ENCODE data around the gene MVB12B. TPM values are rescaled to one million over a fixed set of nuclear protein-coding genes. Genes with fewer than 3 reads are reported as not detected.

The MVB12B gene
- total and polyA plus RNA-seq, 2 of the 8 experiments (the other 6 are each of a cell fraction or from before 2014, with no cell fraction given) = 2.6 to 5.0 TPM

DNA sequence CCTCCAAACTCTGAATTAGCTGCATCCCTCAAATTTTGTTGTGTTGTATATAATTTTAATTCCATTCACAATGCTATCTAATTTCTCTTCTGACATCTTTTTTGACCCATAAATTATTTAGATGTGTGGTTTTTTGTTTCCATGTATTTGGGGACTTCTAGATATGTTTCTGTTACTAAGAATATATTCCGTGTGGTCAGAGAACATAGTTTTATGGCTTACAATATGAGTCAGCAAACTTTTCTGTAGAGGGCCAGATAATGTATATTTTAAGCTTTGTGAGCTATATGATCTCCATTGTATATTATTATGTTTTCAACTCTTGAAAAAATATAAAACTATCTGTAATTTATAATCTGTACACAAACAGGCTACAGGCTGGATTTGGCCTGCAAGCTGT, 33.4 kb downstream of the MVB12B start:
- no peak overlapping the region for H2AFZ ChIP-seq (ENCODE audit: low read length)
- CTCF ChIA-PET (ENCODE audit: partially characterized antibody) = no interaction called here

More for the DNA sequence above, 33.4 kb downstream of the MVB12B start:
- H3K4me2 ChIP-seq (ENCODE audit: insufficient read depth in 1 of 2, low read depth in 2 of 2, low read length in 2 of 2) = no peak overlapping the region
- POLR2A ChIA-PET (ENCODE audit: partially characterized antibody) = no interaction called here
- H4K8ac ChIP-seq (ENCODE audit: extremely low read depth, insufficient read depth, low read length) = no peak overlapping the region
- H2BK15ac ChIP-seq (ENCODE audit: low read length) = no peak overlapping the region
- H2BK5ac ChIP-seq (ENCODE audit: low read depth, low read length) = no peak overlapping the region
- H3K36me3 ChIP-seq (ENCODE audit: control insufficient read depth in 2 of 4, insufficient read depth in 4 of 4, low read length in 3 of 4) = peaks cover 0 to 3% (median 0%) of the 10 kb centered on the region in 4 experiments; a peak in 2 of 8 replicates
- no peaks in the 10 kb centered on the region for H3K79me2 ChIP-seq (ENCODE audit: control insufficient read depth in 1 of 2, insufficient read depth in 2 of 2, low read length in 2 of 2)
- peaks cover 0 to 8% of the 10 kb centered on the region in 2 experiments; a peak in 2 of 4 replicates for H3K9me3 ChIP-seq (ENCODE audit: insufficient read depth in 2 of 2, low read depth in 1 of 2, low read length in 1 of 2)
- H2BK120ac ChIP-seq (replicated peaks; ENCODE audit: low read depth, low read length) = no peak overlapping the region
- H3K27ac ChIP-seq (ENCODE audit: low read depth, low read length) = no peak overlapping the region
- DNase-seq (ENCODE audit: low read depth in 1 of 2, low spot score in 2 of 2) (no peak), FAIRE-seq (no peak)
- no peaks in the 10 kb centered on the region for H3K4me1 ChIP-seq (replicated peaks in 1 of 4; ENCODE audit: control insufficient read depth in 3 of 4, insufficient read depth in 4 of 4, low read length in 3 of 4)
- no peak overlapping the region for H3K18ac ChIP-seq (ENCODE audit: extremely low read depth, low read length)
- no peak overlapping the region for H4K5ac ChIP-seq (ENCODE audit: insufficient read length, low read depth, low read length)
- H3K56ac ChIP-seq (replicated peaks; ENCODE audit: insufficient read length, low read depth, low read length) = no peak overlapping the region
- 96% methylated on average over 1 of the region's 1 CpG; no CpG with 5 or more reads in 1 of the 2 experiments for WGBS, 2 experiments (ENCODE audit: extremely low coverage in 1 of 2, insufficient coverage in 1 of 2, insufficient read length in 1 of 2, insufficient replicate concordance in 2 of 2, low coverage in 1 of 2, low lambda C conversion rate in 2 of 2, missing lambda C conversion rate in 1 of 2)
- no peak overlapping the region for H2AK5ac ChIP-seq (ENCODE audit: low read depth, low read length)
- no peak overlapping the region for H3K4ac ChIP-seq (replicated peaks; ENCODE audit: insufficient read length, low read depth, low read length)
- H2BK12ac ChIP-seq (ENCODE audit: low read depth, low read length) = no peak overlapping the region
- H3K27me3 ChIP-seq (replicated peaks in 1 of 4; ENCODE audit: control insufficient read depth in 3 of 4, extremely low read depth in 1 of 4, insufficient read depth in 3 of 4, low read length in 3 of 4) = no peaks in the 10 kb centered on the region
- no peak overlapping the region for H3K14ac ChIP-seq (ENCODE audit: insufficient read length)
- H2BK20ac ChIP-seq (ENCODE audit: low read length) = no peak overlapping the region
- no peaks in the 10 kb centered on the region for H3K23me2 ChIP-seq (ENCODE audit: low read depth, low read length)
- H4K91ac ChIP-seq (replicated peaks; ENCODE audit: insufficient read length, low read length) = no peak overlapping the region
- no peak overlapping the region for H3K4me3 ChIP-seq (ENCODE audit: extremely low read depth in 1 of 4, insufficient read depth in 2 of 4, low read depth in 3 of 4, low read length in 4 of 4)
- TF ChIP-seq CHD2 (IDR thresholded peaks at IDR 0.05; ENCODE audit: low read length) = no peak
- TF ChIP-seq EZH2 (IDR thresholded peaks at IDR 0.05; ENCODE audit: low read depth, low read length, severe bottlenecking) = no peak
- TF ChIP-seq TCF12 (IDR thresholded peaks at IDR 0.05; ENCODE audit: low read depth, low read length) = no peak
- no peak for TF ChIP-seq JUN (IDR thresholded peaks at IDR 0.05; ENCODE audit: low read depth, low read length)
- TF ChIP-seq NANOG (IDR thresholded peaks at IDR 0.05; ENCODE audit: insufficient read depth, low read depth, low read length, poor library complexity, severe bottlenecking) = no peak
- no peak for TF ChIP-seq TAF7 (optimal IDR thresholded peaks at IDR 0.05; ENCODE audit: borderline replicate concordance, low read depth, low read length)
- TF ChIP-seq POLR2AphosphoS5 (IDR thresholded peaks at IDR 0.05; ENCODE audit: low read depth, low read length) = no peak
- no peak for TF ChIP-seq TEAD4 (IDR thresholded peaks at IDR 0.05; ENCODE audit: low read depth, low read length)
- TF ChIP-seq POLR2A (IDR thresholded peaks at IDR 0.05; ENCODE audit: control extremely low read depth in 1 of 2, low read depth in 2 of 2, low read length in 2 of 2) = no peak
- TF ChIP-seq BCL11A (IDR thresholded peaks at IDR 0.05; ENCODE audit: low read depth in 2 of 2, low read length in 2 of 2) = no peak
- no peak for TF ChIP-seq CREB1 (IDR thresholded peaks at IDR 0.05)
- no peak for TF ChIP-seq MAX (IDR thresholded peaks at IDR 0.05)
- no peak for TF ChIP-seq CEBPB (IDR thresholded peaks at IDR 0.05; ENCODE audit: low read depth, low read length)
- no peak overlapping the region for H3K23ac ChIP-seq (ENCODE audit: insufficient read length)
- no peaks in the 10 kb centered on the region for H4K20me1 ChIP-seq (replicated peaks in 1 of 2; ENCODE audit: control insufficient read depth in 1 of 2, insufficient read depth in 2 of 2, low read length in 2 of 2)
- no peak overlapping the region for H3K9ac ChIP-seq (replicated peaks in 1 of 4; ENCODE audit: extremely low read depth in 1 of 4, low read depth in 3 of 4, low read length in 3 of 4)
- H3K79me1 ChIP-seq (ENCODE audit: low read depth, low read length) = no peaks in the 10 kb centered on the region
